Choroid plexus epithelial cell (primary cell): ENCODE measurements around the gene PFDN1.

ENCODE experiments used
- DNase-seq: peaks from one replicate; pipeline ENCODE4 v3.0.0-alpha.2; 2010; ENCODE audit warnings: low read depth
- H3K4me3 ChIP-seq: 2 replicates; pipeline ENCODE4 v1.5.1; 2011; ENCODE audit warnings: low read depth, mild to moderate bottlenecking, control low read depth, low read length, moderate library complexity
- TF ChIP-seq, protein P1 (sequence below): conservative IDR thresholded peaks from 2 replicates; pipeline ENCODE4 v1.5.1; 2011; ENCODE audit warnings: low read depth, mild to moderate bottlenecking, control low read depth, inconsistent platforms, low read length, moderate library complexity

Gene PFDN1

GRCh38 chr5:140262839-140263238 is 40.1 kb downstream of the PFDN1 start:
- H3K4me3 ChIP-seq, result no peak overlapping the region
- DNase-seq, result no peak
- TF ChIP-seq, protein P1, sequence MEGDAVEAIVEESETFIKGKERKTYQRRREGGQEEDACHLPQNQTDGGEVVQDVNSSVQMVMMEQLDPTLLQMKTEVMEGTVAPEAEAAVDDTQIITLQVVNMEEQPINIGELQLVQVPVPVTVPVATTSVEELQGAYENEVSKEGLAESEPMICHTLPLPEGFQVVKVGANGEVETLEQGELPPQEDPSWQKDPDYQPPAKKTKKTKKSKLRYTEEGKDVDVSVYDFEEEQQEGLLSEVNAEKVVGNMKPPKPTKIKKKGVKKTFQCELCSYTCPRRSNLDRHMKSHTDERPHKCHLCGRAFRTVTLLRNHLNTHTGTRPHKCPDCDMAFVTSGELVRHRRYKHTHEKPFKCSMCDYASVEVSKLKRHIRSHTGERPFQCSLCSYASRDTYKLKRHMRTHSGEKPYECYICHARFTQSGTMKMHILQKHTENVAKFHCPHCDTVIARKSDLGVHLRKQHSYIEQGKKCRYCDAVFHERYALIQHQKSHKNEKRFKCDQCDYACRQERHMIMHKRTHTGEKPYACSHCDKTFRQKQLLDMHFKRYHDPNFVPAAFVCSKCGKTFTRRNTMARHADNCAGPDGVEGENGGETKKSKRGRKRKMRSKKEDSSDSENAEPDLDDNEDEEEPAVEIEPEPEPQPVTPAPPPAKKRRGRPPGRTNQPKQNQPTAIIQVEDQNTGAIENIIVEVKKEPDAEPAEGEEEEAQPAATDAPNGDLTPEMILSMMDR, result no peak

DNA sequence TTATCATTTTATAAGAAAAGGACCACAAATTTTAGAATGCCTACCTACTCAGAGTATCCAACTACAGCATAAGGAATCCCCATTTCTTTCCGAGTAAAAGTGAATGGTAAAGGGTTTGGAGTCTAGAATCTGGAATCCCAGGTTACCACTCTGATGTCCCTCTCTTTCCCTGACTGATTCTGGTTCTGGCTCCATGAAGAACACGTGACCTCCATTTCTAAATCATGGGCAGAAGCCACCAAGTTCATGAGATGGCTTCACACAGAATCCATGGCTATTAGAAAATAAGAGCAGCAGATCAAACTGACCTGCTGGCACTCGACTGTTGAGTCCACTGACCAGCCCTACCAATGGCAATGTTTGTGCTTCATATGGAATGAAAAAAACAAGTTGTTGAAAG is 40.7 kb downstream of the PFDN1 start:
- no peak overlapping the region for H3K4me3 ChIP-seq
- no peak for DNase-seq
- TF ChIP-seq, protein P1, result no peak

DNA sequence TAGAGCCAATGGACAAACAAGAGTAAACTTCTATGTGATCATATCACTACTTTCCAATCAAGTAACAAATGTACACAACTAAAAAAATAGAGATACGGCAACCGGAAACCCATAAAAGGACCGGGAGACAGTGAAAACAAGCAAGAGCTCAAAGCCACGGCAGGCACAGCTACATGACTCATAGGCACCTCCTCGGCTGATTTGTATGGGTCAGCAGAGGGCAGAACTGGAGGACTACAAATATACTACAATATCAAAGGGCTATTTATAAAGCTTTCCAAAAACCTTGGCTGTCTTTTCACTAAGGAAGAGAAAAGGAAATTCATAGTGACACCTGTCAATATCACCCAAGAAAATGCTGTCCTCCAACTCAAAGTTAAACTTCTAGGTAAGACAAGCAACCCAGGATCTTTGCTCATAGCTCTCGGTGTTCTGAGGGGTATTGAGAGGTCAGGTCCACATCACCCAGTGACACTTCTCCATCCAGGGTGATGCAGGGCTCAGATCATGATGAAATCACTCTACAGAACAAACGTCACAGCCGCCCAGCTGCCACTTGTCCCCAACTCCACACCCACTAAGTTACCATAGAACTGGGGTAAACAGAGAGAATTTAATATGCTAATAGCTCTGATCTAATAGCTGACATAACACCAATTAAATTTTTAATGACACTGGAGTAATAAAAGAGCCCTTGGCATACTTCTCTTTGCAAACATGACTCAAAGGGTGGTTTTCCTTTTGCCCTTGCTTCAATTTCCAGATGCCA is 41.3 kb downstream of the PFDN1 start:
- H3K4me3 ChIP-seq, result no peak overlapping the region
- TF ChIP-seq, protein P1, result peak; percentile 26
- DNase-seq, result peak; percentile 94

DNA sequence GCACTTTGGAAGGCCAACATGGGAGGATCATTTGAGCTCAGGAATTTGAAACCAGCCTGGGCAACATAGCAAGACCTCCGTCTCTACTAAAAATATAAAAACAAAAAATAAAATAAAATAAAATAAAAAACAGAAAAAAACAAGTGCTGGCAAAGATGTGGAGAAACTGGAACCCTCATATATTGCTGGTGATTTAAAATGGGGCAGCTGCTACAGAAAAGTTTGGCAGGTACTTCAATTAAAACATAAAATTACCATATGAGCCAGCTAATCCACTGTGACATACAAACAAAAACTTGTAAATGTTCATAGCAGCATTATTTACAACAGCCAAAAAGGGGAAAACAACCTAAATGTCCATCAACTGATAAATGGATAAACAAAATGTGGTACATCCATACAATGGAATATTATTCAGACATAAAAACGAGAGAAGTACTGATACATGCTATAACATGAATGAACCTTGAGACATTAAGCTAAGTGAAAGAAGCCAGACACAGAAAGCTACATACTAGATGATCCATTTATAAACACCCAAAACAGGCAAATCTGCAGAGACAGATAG is 42.7 kb downstream of the PFDN1 start:
- H3K4me3 ChIP-seq, result no peak overlapping the region
- TF ChIP-seq, protein P1, result no peak
- no peak for DNase-seq

DNA sequence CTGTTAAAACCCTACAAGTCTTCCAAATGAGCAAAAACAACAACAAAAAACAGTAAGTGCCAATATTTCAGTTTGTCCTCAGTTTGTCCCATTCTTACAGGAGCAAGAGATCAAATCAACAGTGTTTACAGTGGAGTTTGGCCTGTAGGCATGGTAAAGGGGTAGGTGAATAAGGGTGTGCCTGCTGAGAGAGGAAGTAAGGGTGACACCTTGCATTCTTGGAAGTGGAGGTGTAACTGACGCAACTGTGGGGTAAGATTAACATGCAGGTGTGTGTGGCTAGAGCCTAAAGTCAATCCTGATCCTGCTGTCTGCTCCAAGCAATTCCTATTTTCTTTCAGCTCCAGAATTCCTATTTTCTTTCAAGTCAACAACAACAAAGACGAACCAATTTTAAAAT is 43.4 kb downstream of the PFDN1 start:
- no peak for DNase-seq
- no peak overlapping the region for H3K4me3 ChIP-seq
- TF ChIP-seq, protein P1, result no peak

DNA sequence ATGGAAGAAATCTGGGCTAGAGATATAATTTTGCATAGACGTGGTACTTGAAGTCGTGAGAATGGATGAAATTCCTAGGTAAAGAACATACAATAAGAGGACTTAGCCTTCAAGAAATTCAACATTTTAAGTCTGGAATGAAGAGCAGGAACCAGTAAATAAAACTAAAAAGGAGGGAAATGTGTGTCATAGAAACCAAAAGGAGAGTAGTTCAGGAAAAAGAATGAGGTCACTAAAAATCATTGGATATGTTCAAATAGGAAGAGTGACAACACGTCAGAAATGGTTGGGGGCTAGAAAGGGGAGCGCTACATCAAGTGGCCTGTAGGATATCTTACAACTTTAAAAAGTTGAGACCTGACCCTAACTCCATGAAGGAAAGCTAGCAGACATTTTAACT is 44.0 kb downstream of the PFDN1 start:
- TF ChIP-seq, protein P1, result no peak
- H3K4me3 ChIP-seq, result no peak overlapping the region
- DNase-seq, result no peak

DNA sequence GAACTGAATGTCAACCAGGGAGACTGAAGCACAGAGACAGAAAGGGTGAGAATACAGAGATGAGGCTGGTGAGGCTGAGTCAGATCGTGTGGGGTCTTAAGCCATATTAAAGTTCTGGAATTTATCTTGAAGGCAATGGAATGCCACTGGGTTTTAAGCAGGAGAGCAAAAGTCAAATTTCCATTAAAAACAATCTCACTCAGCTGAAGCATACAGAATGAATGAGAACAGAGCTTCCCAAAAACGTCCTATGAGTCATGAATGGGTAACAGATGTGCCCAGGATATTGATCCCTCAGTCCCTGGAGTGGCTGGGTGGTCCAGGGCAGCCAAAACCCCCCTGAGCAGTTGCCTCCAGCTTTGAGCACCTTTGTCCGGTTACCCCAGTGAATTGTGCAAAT is 44.9 kb downstream of the PFDN1 start:
- DNase-seq, result no peak
- TF ChIP-seq, protein P1, result no peak
- no peak overlapping the region for H3K4me3 ChIP-seq
